Osteocyte (in vitro differentiated cells): ENCODE measurements around the gene PIK3R2. TPM values are rescaled to one million over a fixed set of nuclear protein-coding genes. Genes with fewer than 3 reads are reported as not detected.
"Not testable (repeated sequence)": the region's sequence is repeated elsewhere in the genome, so short reads cannot be mapped to it uniquely, and the experiment has no call there.

Experiments used
- DNase-seq: peaks from one replicate; pipeline ENCODE4 v3.0.0; 2021; ENCODE audit warnings: mixed read lengths; ENCODE audit not compliant: unreplicated experiment; ENCODE audit errors: extremely low spot score
- H3K27ac Mint-ChIP-seq: one replicate; pipeline ENCODE4 v1.8.0; 2021; ENCODE audit warnings: mild to moderate bottlenecking, mixed read lengths; ENCODE audit not compliant: unreplicated experiment
- H3K27me3 Mint-ChIP-seq: one replicate; pipeline ENCODE4 v1.8.0; 2021; ENCODE audit warnings: mixed read lengths; ENCODE audit not compliant: unreplicated experiment
- H3K36me3 Mint-ChIP-seq: one replicate; pipeline ENCODE4 v1.8.0; 2021; ENCODE audit warnings: mixed read lengths; ENCODE audit not compliant: unreplicated experiment
- H3K4me1 Mint-ChIP-seq: one replicate; pipeline ENCODE4 v1.8.0; 2021; ENCODE audit warnings: mixed read lengths; ENCODE audit not compliant: unreplicated experiment
- H3K4me3 Mint-ChIP-seq: one replicate; pipeline ENCODE4 v1.8.0; 2021; ENCODE audit warnings: mild to moderate bottlenecking, moderate library complexity, mixed read lengths; ENCODE audit not compliant: unreplicated experiment
- H3K9me3 Mint-ChIP-seq: one replicate; pipeline ENCODE4 v1.8.0; 2021; ENCODE audit warnings: mixed read lengths; ENCODE audit not compliant: unreplicated experiment
- CTCF ChIP-seq: fragments of 200-600 bp; sonication (generic); IDR thresholded peaks from 2 replicates; pipeline ENCODE4 v1.5.0; 2021; ENCODE audit warnings: antibody characterized with exemption, mild to moderate bottlenecking, moderate library complexity
- total RNA-seq: library from RNA; stranded (reverse); gene quantifications from 2 replicates; pipeline ENCODE4 v1.2.1, GENCODE V29; 2021

Gene PIK3R2
- total RNA-seq, 1 donor from 2014 or later = 68.1 TPM

- no peak for TF ChIP-seq CTCF
- no peak for DNase-seq
- Mint-ChIP-seq H3K4me3 (no peak overlapping the region), H3K4me1 (peaks cover 48% of the 10 kb centered on the region), H3K27me3 (no peaks in the 10 kb centered on the region), H3K9me3 (no peaks in the 10 kb centered on the region), H3K27ac (no peak overlapping the region), H3K36me3 (peaks cover 4% of the 10 kb centered on the region)
Measured at GRCh38 chr19:18158467-18158866, 5.5 kb downstream of the PIK3R2 start.

- not testable (repeated sequence) for H3K27ac Mint-ChIP-seq, H3K27me3 Mint-ChIP-seq, H3K9me3 Mint-ChIP-seq, H3K4me3 Mint-ChIP-seq, DNase-seq, H3K36me3 Mint-ChIP-seq
- peaks cover 44% of the 10 kb centered on the region for H3K4me1 Mint-ChIP-seq
Measured at GRCh38 chr19:18159059-18159616, 6.2 kb downstream of the PIK3R2 start.

- Mint-ChIP-seq H3K9me3 (no peaks in the 10 kb centered on the region), H3K4me3 (no peak overlapping the region), H3K27ac (no peak overlapping the region), H3K4me1 (peaks cover 39% of the 10 kb centered on the region), H3K27me3 (no peaks in the 10 kb centered on the region), H3K36me3 (peaks cover 6% of the 10 kb centered on the region)
- TF ChIP-seq CTCF = no peak
- DNase-seq = no peak
Measured at GRCh38 chr19:18159810-18160209, 6.8 kb downstream of the PIK3R2 start.

- H3K36me3 Mint-ChIP-seq = peaks cover 7% of the 10 kb centered on the region
- TF ChIP-seq CTCF = no peak
- peak overlapping the region; percentile 22 for H3K4me3 Mint-ChIP-seq
- no peaks in the 10 kb centered on the region for H3K9me3 Mint-ChIP-seq
- DNase-seq = no peak
- H3K27me3 Mint-ChIP-seq = no peaks in the 10 kb centered on the region
- peak overlapping the region; percentile 62 for H3K27ac Mint-ChIP-seq
- peaks cover 37% of the 10 kb centered on the region for H3K4me1 Mint-ChIP-seq
Measured at GRCh38 chr19:18160493-18160970, 7.6 kb downstream of the PIK3R2 start.

GRCh38 chr19:18160971-18161635 lies 8.1 kb downstream of the PIK3R2 start:
- Mint-ChIP-seq H3K4me3 (peak overlapping the region; percentile 22), H3K27ac (no peak overlapping the region), H3K9me3 (no peaks in the 10 kb centered on the region), H3K36me3 (peaks cover 13% of the 10 kb centered on the region), H3K27me3 (no peaks in the 10 kb centered on the region), H3K4me1 (peaks cover 37% of the 10 kb centered on the region)
- DNase-seq = peak; percentile 93
- TF ChIP-seq CTCF = peak; percentile 65
